Retinal pigment epithelial cell (primary cell): Measurements from ENCODE around the gene OR2Z1.
"Not testable (repeated sequence)": the region's sequence is repeated elsewhere in the genome, so short reads cannot be mapped to it uniquely, and the experiment has no call there.

Experiments
- DNase-seq: peaks from one replicate; pipeline ENCODE4 v3.0.0-alpha.2; 2010; ENCODE audit warnings: low read depth
- H3K4me3 ChIP-seq: 2 replicates; pipeline ENCODE4 v1.5.1; 2011; ENCODE audit warnings: mild to moderate bottlenecking, low read length, control low read depth, moderate library complexity
- CTCF ChIP-seq: conservative IDR thresholded peaks from 2 replicates; pipeline ENCODE4 v1.5.1; 2011; ENCODE audit warnings: low read depth, low read length, control low read depth, inconsistent platforms

Gene OR2Z1

GRCh38 chr19:8702350-8702749 lies 19.1 kb upstream of the OR2Z1 start:
- no peak overlapping the region for H3K4me3 ChIP-seq
- DNase-seq = no peak
- TF ChIP-seq CTCF = no peak

- DNase-seq = no peak
- no peak overlapping the region for H3K4me3 ChIP-seq
- no peak for TF ChIP-seq CTCF
These were observed 18.2 kb upstream of the OR2Z1 start for GRCh38 chr19:8703223-8703622.

- DNase-seq, H3K4me3 ChIP-seq: not testable (repeated sequence)
These were observed 16.1 kb upstream of the OR2Z1 start for GRCh38 chr19:8705304-8705703.

- no peak overlapping the region for H3K4me3 ChIP-seq
- no peak for DNase-seq
- no peak for TF ChIP-seq CTCF
These were observed 15.7 kb upstream of the OR2Z1 start for GRCh38 chr19:8705742-8706141.

DNA sequence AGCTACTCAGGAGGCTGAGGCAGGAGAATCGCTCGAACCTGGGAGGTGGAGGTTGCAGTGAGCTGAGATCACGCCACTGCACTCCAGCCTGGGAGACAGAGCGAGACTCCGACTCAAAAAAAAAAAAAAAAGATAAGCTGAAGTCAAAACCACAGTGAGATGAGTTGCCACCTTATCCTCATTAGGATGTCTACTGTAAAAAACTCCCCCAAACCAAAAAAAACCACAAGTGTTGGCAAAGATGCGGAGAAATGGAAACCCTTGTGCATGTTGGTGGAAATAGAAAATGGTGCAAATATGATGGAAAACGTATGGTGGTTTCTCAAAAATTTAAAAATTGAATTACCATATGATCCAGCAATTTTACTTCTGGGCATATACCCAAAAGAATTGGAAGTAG lies 11.1 kb upstream of the OR2Z1 start:
- H3K4me3 ChIP-seq, DNase-seq: not testable (repeated sequence)

DNA sequence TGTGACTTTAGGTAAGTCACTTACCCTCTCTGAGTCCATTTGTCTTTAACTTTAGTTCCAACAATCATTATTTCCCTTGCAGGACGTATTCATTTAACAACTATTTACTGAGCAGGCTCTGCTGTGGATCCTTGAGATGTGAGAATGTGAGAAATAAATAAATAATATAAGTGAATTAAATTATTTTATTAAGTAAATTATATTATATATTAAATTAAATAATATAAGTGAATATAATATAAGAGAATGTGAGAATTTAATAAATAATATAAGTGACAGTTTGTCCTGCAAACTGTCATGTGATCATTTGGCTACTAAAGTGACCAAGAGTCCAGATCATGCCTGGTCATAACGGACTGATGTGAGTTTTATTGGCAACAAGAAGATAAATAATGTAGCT lies 598 bp downstream of the OR2Z1 start:
- TF ChIP-seq CTCF = no peak
- no peak for DNase-seq
- H3K4me3 ChIP-seq = no peak overlapping the region

GRCh38 chr19:8724276-8724675 lies 2.8 kb downstream of the OR2Z1 start:
- DNase-seq = no peak
- no peak overlapping the region for H3K4me3 ChIP-seq
- no peak for TF ChIP-seq CTCF

DNA sequence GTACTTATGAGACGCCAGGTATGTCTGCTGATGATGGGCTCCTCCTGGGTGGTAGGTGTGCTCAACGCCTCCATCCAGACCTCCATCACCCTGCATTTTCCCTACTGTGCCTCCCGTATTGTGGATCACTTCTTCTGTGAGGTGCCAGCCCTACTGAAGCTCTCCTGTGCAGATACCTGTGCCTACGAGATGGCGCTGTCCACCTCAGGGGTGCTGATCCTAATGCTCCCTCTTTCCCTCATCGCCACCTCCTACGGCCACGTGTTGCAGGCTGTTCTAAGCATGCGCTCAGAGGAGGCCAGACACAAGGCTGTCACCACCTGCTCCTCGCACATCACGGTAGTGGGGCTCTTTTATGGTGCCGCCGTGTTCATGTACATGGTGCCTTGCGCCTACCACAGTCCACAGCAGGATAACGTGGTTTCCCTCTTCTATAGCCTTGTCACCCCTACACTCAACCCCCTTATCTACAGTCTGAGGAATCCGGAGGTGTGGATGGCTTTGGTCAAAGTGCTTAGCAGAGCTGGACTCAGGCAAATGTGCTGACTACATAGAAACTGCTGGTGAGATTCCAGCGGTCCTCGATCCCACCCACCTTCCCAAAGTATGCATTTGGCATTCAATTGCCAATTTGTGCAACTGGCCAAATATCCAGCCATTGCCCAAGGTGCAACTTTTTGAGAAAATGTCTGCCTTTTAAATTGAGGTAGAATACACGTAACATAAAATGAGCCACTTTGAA lies 10.2 kb downstream of the OR2Z1 start:
- DNase-seq = no peak
- H3K4me3 ChIP-seq = no peak overlapping the region
- TF ChIP-seq CTCF = no peak
